Measurements from ENCODE around the gene DDX1.

The DDX1 gene

GRCh38 chr2:15649561-15650255 lies 58.0 kb downstream of the DDX1 start:
- no peak for DNase-seq

- no peak for DNase-seq
Measured at GRCh38 chr2:15650616-15651366, 59.1 kb downstream of the DDX1 start.

- DNase-seq = no peak
Measured at GRCh38 chr2:15651367-15651727, 59.7 kb downstream of the DDX1 start.

- DNase-seq = no peak
Measured at GRCh38 chr2:15652252-15652651, 60.6 kb downstream of the DDX1 start.

GRCh38 chr2:15652801-15653200 lies 61.1 kb downstream of the DDX1 start:
- no peak for DNase-seq

GRCh38 chr2:15653806-15654726 lies 62.4 kb downstream of the DDX1 start:
- no peak for DNase-seq

GRCh38 chr2:15654727-15655073 lies 63.0 kb downstream of the DDX1 start:
- DNase-seq = no peak

- no peak for DNase-seq
Measured at GRCh38 chr2:15655123-15655887, 63.6 kb downstream of the DDX1 start.

- DNase-seq = no peak
Measured at GRCh38 chr2:15656090-15656489, 64.4 kb downstream of the DDX1 start.

GRCh38 chr2:15657759-15658158 lies 66.1 kb downstream of the DDX1 start:
- no peak for DNase-seq

GRCh38 chr2:15658911-15659310 lies 67.2 kb downstream of the DDX1 start:
- no peak for DNase-seq

GRCh38 chr2:15660491-15661294 lies 69.0 kb downstream of the DDX1 start:
- no peak for DNase-seq

- DNase-seq = no peak
Measured at GRCh38 chr2:15661295-15661569, 69.6 kb downstream of the DDX1 start.

- DNase-seq = no peak
Measured at GRCh38 chr2:15662026-15662425, 70.4 kb downstream of the DDX1 start.

- no peak for DNase-seq
Measured at GRCh38 chr2:15662579-15662978, 70.9 kb downstream of the DDX1 start.

GRCh38 chr2:15663802-15664201 lies 72.1 kb downstream of the DDX1 start:
- no peak for DNase-seq

GRCh38 chr2:15664273-15665066 lies 72.8 kb downstream of the DDX1 start:
- DNase-seq = no peak

GRCh38 chr2:15665067-15665942 lies 73.6 kb downstream of the DDX1 start:
- no peak for DNase-seq

GRCh38 chr2:15665943-15666460 lies 74.3 kb downstream of the DDX1 start:
- DNase-seq = no peak

Measured in NCI-H1092 (cell line).